Epithelial cell of proximal tubule (primary cell): ENCODE measurements around the gene TSPAN16. TPM values are rescaled to one million over a fixed set of nuclear protein-coding genes. Genes with fewer than 3 reads are reported as not detected.
"Not testable (repeated sequence)": the region's sequence is repeated elsewhere in the genome, so short reads cannot be mapped to it uniquely, and the experiment has no call there.

ENCODE experiments used
- DNase-seq: peaks from one replicate; pipeline ENCODE4 v3.0.0-alpha.2; 2011; ENCODE audit warnings: low read depth
- H3K4me3 ChIP-seq: 2 replicates; pipeline ENCODE4 v1.5.1; 2011; ENCODE audit warnings: low read depth, mild to moderate bottlenecking, low read length
- CTCF ChIP-seq: conservative IDR thresholded peaks from 2 replicates; pipeline ENCODE4 v1.5.1; 2012; ENCODE audit warnings: low read depth, mild to moderate bottlenecking, low read length
- total RNA-seq: library from RNA; depleted of rRNA; stranded (reverse); fragments of >200 nt; gene quantifications from 2 replicates; pipeline ENCODE4 v1.2.3, GENCODE V29; 2015

The TSPAN16 gene
- total RNA-seq, 1 donor from 2014 or later = not detected

- TF ChIP-seq CTCF = no peak
- peak; percentile 73 for DNase-seq
- peak overlapping the region; percentile 11 for H3K4me3 ChIP-seq
Observed at GRCh38 chr19:11324079-11324661, 28.2 kb downstream of the TSPAN16 start.

DNA sequence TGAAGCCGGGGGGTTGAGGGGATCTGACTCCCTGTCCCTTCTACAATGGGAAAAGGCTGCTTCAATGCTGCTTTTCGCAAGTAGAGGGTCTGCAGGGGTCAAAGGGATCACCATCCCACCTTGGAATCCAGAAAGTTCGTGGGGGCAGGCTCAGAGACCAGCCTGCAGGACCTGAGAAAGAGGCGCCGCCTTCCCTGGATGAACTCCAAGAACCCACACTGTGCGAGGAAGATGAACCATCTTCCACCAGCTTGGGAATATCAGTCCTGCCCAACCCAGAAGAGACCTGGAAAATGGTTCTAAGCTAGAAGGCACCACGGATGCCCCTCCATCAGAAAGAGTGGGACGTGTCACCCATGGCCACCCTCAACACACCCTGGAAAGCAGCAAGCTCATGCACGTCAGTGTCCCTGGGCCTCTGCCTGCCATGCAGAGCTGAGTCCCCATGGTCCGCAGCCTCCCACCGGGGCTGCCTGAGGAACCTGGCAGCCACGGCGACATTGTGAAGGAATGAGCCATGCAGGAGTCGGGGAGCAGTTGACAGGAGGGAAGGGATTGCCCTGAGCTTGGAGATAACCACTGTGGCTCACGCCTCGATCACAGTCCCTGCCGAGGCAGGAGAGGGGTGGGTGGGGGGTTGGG is 28.9 kb downstream of the TSPAN16 start:
- TF ChIP-seq CTCF = no peak
- H3K4me3 ChIP-seq = no peak overlapping the region
- DNase-seq = no peak

GRCh38 chr19:11325544-11325943 is 29.6 kb downstream of the TSPAN16 start:
- no peak for TF ChIP-seq CTCF
- no peak overlapping the region for H3K4me3 ChIP-seq

DNA sequence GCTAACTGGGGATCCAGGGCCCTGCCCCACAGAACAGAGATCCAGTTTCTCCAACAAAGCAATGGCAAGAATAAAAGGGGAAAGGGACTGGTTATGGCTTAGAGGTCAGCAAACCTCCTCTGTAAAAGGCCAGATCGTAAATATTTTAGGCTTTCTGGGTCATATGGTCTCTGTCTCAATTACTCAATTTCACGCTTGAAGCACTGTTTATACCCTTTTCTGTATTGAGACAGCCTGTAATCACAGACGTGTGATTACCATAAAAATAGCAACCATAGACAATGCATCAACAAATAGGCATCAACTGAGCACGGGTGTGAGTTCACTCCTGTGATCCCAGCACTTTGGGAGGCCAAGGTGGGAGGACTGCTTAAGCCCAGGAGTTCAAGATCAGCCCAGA is 34.2 kb downstream of the TSPAN16 start:
- no peak overlapping the region for H3K4me3 ChIP-seq
- no peak for DNase-seq
- no peak for TF ChIP-seq CTCF

More at GRCh38 chr19:11325544-11325943, 29.6 kb downstream of the TSPAN16 start:
- DNase-seq = no peak

DNA sequence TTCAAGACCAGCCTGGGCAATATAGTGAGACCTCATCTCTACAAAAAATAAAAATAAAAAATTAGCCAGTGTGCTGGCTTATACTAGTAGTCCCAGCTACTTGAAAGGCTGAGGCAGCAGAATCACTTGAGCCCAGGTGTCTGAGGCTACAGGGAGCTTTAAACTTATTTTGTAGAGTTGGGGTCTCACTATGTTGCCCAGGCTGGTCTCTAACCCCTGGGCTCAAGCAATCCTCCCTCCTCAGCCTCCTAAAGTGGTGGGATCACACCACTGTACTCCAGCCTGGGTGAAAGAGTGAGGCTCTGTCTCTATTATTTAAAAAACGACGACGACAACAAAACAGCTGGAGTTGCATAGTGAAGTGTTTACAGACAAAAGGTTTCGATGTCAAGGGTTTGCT is 35.5 kb downstream of the TSPAN16 start:
- H3K4me3 ChIP-seq = no peak overlapping the region
- no peak for TF ChIP-seq CTCF
- no peak for DNase-seq

- no peak overlapping the region for H3K4me3 ChIP-seq
- no peak for TF ChIP-seq CTCF
- DNase-seq = no peak
Observed at GRCh38 chr19:11332822-11333221, 36.9 kb downstream of the TSPAN16 start.

DNA sequence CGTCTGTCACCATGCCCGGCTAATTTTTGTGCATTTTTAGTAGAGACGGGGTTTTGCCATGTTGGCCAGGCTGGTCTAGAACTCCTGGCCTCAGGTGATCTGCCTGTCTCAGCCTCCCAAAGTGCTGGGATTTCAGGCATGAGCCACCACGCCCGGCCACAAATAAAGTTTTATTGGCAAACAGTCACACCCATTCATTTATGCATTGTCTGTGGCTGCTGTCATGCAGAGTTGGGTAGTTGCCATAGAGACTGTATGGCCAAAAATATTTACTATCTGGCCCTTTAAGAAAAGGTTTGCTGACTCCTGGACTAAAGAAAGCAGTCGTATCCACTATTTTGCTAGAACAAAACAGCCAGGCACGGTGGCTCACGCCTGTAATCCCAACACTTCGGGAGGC is 37.9 kb downstream of the TSPAN16 start:
- DNase-seq, H3K4me3 ChIP-seq: not testable (repeated sequence)
